Effector memory CD8-positive, alpha-beta T cell (primary cell): Measurements from ENCODE around the gene TCEA2.

Experiments used
- ATAC-seq: fragments of 150-1000 bp; cut with Tn5 transposase; replicated peaks from 2 replicates; pipeline ENCODE4 v1.10.0; 2021; ENCODE audit warnings: mild to moderate bottlenecking, moderate library complexity
- DNase-seq, 3 experiments: peaks; one replicate each; pipeline ENCODE4 v3.0.0; 2021
- H3K27ac Mint-ChIP-seq, 2 donors: one replicate each; pipeline ENCODE4 v1.8.0; 2022; ENCODE audit warnings: mild to moderate bottlenecking in 2 of 2, mixed read lengths in 2 of 2, moderate library complexity in 2 of 2
- H3K27me3 Mint-ChIP-seq, 2 donors: one replicate each; pipeline ENCODE4 v1.8.0; 2022; ENCODE audit warnings: mixed read lengths in 2 of 2
- H3K36me3 Mint-ChIP-seq: one replicate; pipeline ENCODE4 v1.8.0; 2022; ENCODE audit warnings: mild to moderate bottlenecking, moderate library complexity, mixed read lengths; ENCODE audit not compliant: insufficient read depth
- H3K4me1 Mint-ChIP-seq, 2 donors: one replicate each; pipeline ENCODE4 v1.8.0; 2022; ENCODE audit warnings: low read depth in 2 of 2, mixed read lengths in 2 of 2
- H3K4me3 Mint-ChIP-seq, 2 donors: one replicate each; pipeline ENCODE4 v1.8.0; 2022; ENCODE audit warnings: mild to moderate bottlenecking in 2 of 2, mixed read lengths in 2 of 2, moderate library complexity in 2 of 2
- H3K9me3 Mint-ChIP-seq, 2 donors: one replicate each; pipeline ENCODE4 v1.8.0; 2022; ENCODE audit warnings: mixed read lengths in 2 of 2

Gene TCEA2

DNA sequence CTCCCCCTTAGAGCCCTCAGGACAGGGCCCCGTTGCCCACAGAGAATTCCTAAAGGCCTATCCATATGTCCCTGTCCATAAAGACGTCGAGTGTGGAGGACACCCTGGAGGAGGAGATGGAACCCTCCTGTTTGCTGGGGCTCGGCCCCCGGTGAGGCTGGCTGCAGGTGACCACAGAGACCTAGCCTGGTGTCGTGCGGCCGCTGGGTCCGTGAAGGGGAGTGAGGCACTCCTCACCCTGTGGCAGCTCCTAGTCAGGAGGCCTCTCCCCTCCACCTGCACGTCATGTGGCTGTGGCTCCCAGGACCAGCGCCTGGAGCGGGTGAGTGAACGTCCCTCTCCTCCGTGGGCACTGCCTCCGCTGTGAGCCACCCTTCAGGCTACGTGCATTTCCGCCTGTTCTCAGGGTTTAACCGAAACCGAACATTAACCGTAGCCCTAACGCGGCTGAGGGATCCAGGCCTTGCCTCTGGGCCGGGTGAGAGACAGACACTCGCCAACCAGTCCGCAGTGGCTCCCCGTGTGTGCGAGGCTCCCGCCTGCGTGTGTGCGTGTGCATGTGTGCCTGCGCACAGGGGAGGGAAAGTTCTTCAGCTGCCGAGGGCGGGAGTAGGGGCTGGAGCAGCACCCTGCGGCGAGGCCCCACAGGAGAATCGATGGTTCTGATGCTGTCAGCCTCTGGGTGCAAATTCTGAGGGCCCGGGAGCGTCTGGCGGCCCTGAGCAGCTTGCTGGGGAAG lies 5.9 kb upstream of the TCEA2 start:
- Mint-ChIP-seq H3K27me3 (peaks cover 12 to 30% of the 10 kb centered on the region in 2 donors), H3K4me1 (peaks cover 10 to 18% of the 10 kb centered on the region in 2 donors), H3K4me3 (peak overlapping the region in 1 of 2 donors; percentile 79), H3K27ac (peak overlapping the region in 1 of 2 donors; percentile 38), H3K9me3 (no peaks in the 10 kb centered on the region), H3K36me3 (peaks cover 4% of the 10 kb centered on the region)
- DNase-seq: peak in 1 of 3 experiments; percentile 25
- ATAC-seq: peak; percentile 72

DNA sequence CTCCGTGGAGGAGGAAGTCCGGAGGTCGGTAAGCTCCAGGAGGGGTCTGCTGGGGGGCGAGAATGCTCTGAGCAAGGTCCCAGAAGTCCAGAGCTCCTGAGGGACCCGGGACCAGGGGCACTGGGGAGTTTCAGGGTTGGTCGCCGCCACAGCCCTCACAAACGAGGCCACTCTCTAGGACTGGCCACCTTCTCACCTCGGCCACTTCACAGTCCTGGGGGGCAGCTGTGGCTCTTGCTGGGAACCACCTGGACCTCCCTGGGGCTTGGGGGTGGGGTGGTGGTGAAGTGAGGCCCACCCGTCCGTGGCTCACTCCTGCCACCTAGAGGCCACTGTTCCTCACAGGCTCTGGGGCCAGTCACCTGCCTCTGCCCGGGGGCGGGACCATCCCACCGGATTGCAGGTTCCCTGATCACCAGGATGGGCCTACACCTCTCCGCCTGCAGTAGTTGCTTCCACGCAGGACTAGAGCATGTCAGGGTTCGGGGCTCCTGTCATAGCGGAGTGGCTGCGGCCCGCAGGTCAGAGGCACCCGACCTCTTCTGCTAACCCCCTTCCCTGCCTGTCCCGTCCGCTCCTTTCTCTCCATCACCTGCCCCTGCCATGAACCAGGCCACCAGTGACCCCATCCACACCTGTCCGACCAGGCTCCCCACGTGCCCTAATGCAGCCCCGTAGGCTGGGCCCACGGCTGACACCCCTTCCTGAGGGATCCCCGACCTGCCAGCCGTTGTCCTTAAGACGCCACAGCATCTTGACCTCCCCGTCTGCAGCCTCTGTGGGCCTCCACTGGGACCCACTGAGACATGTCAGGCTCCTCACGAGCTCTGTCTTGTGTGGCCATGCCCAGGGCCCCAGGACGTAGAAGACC lies 5.1 kb upstream of the TCEA2 start:
- peaks cover 10 to 23% of the 10 kb centered on the region in 2 donors for H3K27me3 Mint-ChIP-seq
- H3K27ac Mint-ChIP-seq: peak overlapping the region; percentile 65 to 75
- DNase-seq (peak; percentile 75 to 78 (median 77)), ATAC-seq (peak; percentile 82)
- peaks cover 4% of the 10 kb centered on the region for H3K36me3 Mint-ChIP-seq
- peaks cover 10 to 19% of the 10 kb centered on the region in 2 donors for H3K4me1 Mint-ChIP-seq
- no peaks in the 10 kb centered on the region for H3K9me3 Mint-ChIP-seq
- H3K4me3 Mint-ChIP-seq: peak overlapping the region in 1 of 2 donors; percentile 79

GRCh38 chr20:64058536-64058935 lies 4.5 kb upstream of the TCEA2 start:
- Mint-ChIP-seq H3K9me3 (no peaks in the 10 kb centered on the region), H3K36me3 (peaks cover 4% of the 10 kb centered on the region), H3K4me3 (peak overlapping the region in 1 of 2 donors; percentile 79), H3K4me1 (peaks cover 11 to 15% of the 10 kb centered on the region in 2 donors), H3K27ac (peak overlapping the region; percentile 65 to 75), H3K27me3 (peaks cover 3 to 17% of the 10 kb centered on the region in 2 donors)
- ATAC-seq (no peak), DNase-seq (no peak)

DNA sequence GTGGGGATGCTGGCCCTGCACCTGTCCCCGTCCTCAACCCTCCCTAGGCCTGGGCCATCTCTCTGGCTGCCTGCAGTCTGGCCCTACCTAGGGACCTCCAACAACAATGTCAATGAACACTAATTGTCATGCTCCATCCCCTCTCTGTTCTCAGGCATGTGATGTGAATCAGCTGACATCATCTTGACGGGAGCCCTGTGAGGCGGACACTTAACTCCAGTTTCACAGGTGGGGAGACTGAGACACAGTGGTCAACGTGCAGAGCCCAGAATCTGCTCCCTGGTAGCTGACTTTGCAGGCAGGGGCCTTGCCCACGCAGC lies 762 bp upstream of the TCEA2 start:
- H3K4me1 Mint-ChIP-seq: peaks cover 37 to 46% of the 10 kb centered on the region in 2 donors

DNA sequence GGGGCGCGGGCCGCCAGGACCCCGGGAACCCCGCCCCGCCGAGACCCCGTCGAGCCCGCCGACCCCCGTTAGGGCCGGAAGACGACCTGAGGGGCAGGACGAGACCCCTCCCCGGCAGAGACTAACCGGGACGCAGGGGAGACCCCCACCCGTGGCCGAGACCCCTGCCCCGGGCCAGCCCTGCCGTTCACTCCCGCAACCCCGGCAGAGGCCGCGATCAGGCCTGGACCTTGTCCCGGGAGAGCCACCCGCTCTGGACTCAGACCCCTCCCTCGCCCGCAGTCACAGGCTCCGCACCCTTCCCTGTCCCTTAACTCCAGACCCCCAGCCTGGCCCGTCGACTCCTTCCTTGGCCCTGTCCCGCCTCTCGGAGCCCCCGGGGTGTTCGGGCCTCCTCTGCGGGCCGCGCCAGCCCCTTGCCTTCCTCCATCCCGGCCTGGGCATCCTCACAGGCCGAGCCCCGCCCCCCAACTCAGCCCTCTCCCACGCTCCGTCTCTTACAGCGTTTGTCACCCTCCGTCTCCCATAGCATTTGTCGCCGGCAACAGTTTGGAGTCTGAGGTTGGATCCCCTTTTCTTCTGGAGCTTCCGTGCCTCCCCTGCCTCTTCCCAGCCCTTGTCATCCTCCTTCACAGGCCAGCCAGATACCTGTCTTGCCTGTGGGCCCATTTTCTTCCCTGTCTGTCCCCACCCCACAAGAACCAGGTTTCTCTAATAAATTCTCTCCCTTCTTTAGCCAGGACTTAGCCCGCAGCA lies 569 bp downstream of the TCEA2 start:
- Mint-ChIP-seq H3K9me3 (no peaks in the 10 kb centered on the region), H3K27me3 (no peaks in the 10 kb centered on the region), H3K4me3 (peak overlapping the region; percentile 85 to 91), H3K4me1 (peaks cover 35 to 43% of the 10 kb centered on the region in 2 donors), H3K36me3 (peaks cover 15% of the 10 kb centered on the region), H3K27ac (peak overlapping the region; percentile 90 to 91)
- no peak for DNase-seq
- ATAC-seq: no peak

More for the DNA sequence above, 762 bp upstream of the TCEA2 start:
- ATAC-seq: no peak
- DNase-seq: no peak
- Mint-ChIP-seq H3K27me3 (no peaks in the 10 kb centered on the region), H3K36me3 (peaks cover 15% of the 10 kb centered on the region), H3K27ac (no peak overlapping the region), H3K4me3 (peak overlapping the region in 1 of 2 donors; percentile 91), H3K9me3 (no peaks in the 10 kb centered on the region)

- peaks cover 33 to 42% of the 10 kb centered on the region in 2 donors for H3K4me1 Mint-ChIP-seq
- peak overlapping the region; percentile 85 to 91 for H3K4me3 Mint-ChIP-seq
- DNase-seq (no peak), ATAC-seq (no peak)
- peak overlapping the region; percentile 90 to 91 for H3K27ac Mint-ChIP-seq
- no peaks in the 10 kb centered on the region for H3K9me3 Mint-ChIP-seq
- no peaks in the 10 kb centered on the region for H3K27me3 Mint-ChIP-seq
- peaks cover 15% of the 10 kb centered on the region for H3K36me3 Mint-ChIP-seq
Observed at GRCh38 chr20:64064145-64064698, 1.2 kb downstream of the TCEA2 start.

GRCh38 chr20:64065062-64065973 lies 2.3 kb downstream of the TCEA2 start:
- no peak for DNase-seq
- Mint-ChIP-seq H3K27ac (peak overlapping the region; percentile 79 to 90), H3K4me3 (peak overlapping the region; percentile 54 to 65), H3K9me3 (no peaks in the 10 kb centered on the region), H3K27me3 (no peaks in the 10 kb centered on the region), H3K4me1 (peaks cover 30 to 42% of the 10 kb centered on the region in 2 donors), H3K36me3 (peaks cover 12% of the 10 kb centered on the region)
- ATAC-seq: no peak

DNA sequence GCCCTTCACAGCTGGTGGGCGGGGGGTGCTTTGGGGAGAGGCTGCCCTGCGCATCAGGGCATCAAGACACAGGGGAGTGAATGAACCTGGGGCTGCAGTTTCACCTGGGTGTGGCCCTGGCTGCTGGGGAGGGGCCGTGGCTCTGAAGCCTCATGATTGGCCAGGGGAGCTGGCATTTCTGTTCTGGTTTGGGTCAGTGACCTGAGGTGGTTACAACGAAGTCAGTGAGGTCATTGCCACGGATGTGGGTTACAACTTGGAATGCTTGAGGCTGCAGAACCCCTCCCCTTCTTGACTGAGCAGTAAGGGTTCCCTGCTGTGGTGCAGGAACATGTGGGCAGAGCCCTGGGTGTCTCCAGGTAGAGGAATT lies 3.0 kb downstream of the TCEA2 start:
- Mint-ChIP-seq H3K27me3 (no peaks in the 10 kb centered on the region), H3K9me3 (no peaks in the 10 kb centered on the region), H3K4me1 (peaks cover 30 to 45% of the 10 kb centered on the region in 2 donors), H3K27ac (peak overlapping the region in 1 of 2 donors; percentile 79), H3K4me3 (peak overlapping the region; percentile 54 to 65), H3K36me3 (peaks cover 15% of the 10 kb centered on the region)
- DNase-seq (peak; percentile 53 to 65 (median 63)), ATAC-seq (peak; percentile 76)

- DNase-seq (no peak), ATAC-seq (no peak)
- Mint-ChIP-seq H3K4me1 (peaks cover 30 to 48% of the 10 kb centered on the region in 2 donors), H3K4me3 (no peak overlapping the region), H3K27me3 (no peaks in the 10 kb centered on the region), H3K27ac (peak overlapping the region in 1 of 2 donors; percentile 32), H3K36me3 (peaks cover 21% of the 10 kb centered on the region), H3K9me3 (no peaks in the 10 kb centered on the region)
Observed at GRCh38 chr20:64067005-64067632, 4.1 kb downstream of the TCEA2 start.

- no peaks in the 10 kb centered on the region for H3K27me3 Mint-ChIP-seq
- H3K4me1 Mint-ChIP-seq: peaks cover 34 to 51% of the 10 kb centered on the region in 2 donors
- no peaks in the 10 kb centered on the region for H3K9me3 Mint-ChIP-seq
- DNase-seq (no peak), ATAC-seq (no peak)
- no peak overlapping the region for H3K4me3 Mint-ChIP-seq
- peaks cover 21% of the 10 kb centered on the region for H3K36me3 Mint-ChIP-seq
- no peak overlapping the region for H3K27ac Mint-ChIP-seq
Observed at GRCh38 chr20:64067733-64068307, 4.8 kb downstream of the TCEA2 start.

GRCh38 chr20:64068386-64069208 lies 5.6 kb downstream of the TCEA2 start:
- H3K4me1 Mint-ChIP-seq: peaks cover 33 to 49% of the 10 kb centered on the region in 2 donors
- no peak for ATAC-seq
- H3K27me3 Mint-ChIP-seq: no peaks in the 10 kb centered on the region
- no peaks in the 10 kb centered on the region for H3K9me3 Mint-ChIP-seq
- peaks cover 24% of the 10 kb centered on the region for H3K36me3 Mint-ChIP-seq
- DNase-seq: no peak
- no peak overlapping the region for H3K4me3 Mint-ChIP-seq
- no peak overlapping the region for H3K27ac Mint-ChIP-seq
